Left cardiac atrium (tissue), 2 donors: ENCODE results near the gene BTC. TPM values are rescaled to one million over a fixed set of nuclear protein-coding genes. Genes with fewer than 3 reads are reported as not detected.

Experiments
- total RNA-seq, 2 donors: library from RNA; stranded (reverse); fragmentation: NEBNext Ultra II Directional; extraction: Animal tissue kit (Norgen Biotek cat#: 25700); gene quantifications; one replicate each; pipeline ENCODE4 v1.2.1, GENCODE V29; 2021
- donor health status: DM: no; HTN: yes; CAD: no; lungs with severe emphysema.
- donor health status: DM: yes; HTN: yes; CAD: no.

The BTC gene
- total RNA-seq, 2 donors from 2014 or later: 0.29 to 0.35 TPM

Other genes starting within 250 kb of the BTC start
- gene PARM1, start 138.6 kb upstream of the BTC start, total RNA-seq: 10 to 100 TPM; 89.1 to 91.8 TPM